Amniotic epithelial cell (primary cell): ENCODE measurements around the gene ZFY.
"Not testable (repeated sequence)": the region's sequence is repeated elsewhere in the genome, so short reads cannot be mapped to it uniquely, and the experiment has no call there.

Experiments used
- DNase-seq: peaks from one replicate; pipeline ENCODE4 v3.0.0-alpha.2; 2010; ENCODE audit warnings: low read depth

The ZFY gene

DNA sequence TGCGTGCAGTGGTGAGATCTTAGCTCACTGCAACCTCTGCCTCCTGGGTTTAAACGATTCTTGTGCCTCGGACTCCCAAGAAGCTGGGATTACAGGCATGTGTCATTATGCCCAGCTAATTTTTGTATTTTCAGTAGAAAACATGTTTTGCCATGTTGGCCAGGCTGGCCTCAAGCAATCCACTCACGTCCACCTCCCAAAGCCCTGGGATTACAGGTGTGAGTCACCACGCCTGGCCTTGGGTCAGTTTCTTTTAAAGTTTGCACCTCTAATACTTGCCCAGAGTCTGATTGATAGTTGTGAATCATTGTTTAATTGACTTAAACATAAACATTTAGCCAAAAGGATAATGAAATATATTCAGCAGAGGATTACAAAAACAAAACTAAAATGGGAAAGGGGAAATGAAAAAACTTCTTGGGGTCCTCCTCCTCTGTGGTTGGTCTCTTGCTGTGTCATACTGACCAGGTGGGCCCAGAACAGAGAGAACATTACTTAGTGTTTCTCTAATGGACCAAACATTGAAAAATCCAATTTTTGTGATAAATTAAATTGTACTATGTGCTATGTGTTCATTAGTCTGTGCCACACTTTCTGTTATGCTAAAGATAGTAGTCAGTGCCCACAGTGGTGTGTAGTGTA, 38.0 kb downstream of the ZFY start:
- DNase-seq = peak; percentile 61

DNA sequence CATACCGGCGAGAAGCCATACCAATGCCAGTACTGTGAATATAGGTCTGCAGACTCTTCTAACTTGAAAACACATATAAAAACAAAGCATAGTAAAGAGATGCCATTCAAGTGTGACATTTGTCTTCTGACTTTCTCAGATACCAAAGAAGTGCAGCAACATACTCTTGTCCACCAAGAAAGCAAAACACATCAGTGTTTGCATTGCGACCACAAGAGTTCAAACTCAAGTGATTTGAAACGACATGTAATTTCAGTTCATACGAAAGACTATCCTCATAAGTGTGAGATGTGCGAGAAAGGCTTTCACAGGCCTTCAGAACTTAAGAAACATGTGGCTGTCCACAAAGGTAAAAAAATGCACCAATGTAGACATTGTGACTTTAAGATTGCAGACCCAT, 44.1 kb downstream of the ZFY start:
- no peak for DNase-seq

GRCh38 chrY:2984491-2984890, 49.3 kb downstream of the ZFY start:
- DNase-seq = no peak

DNA sequence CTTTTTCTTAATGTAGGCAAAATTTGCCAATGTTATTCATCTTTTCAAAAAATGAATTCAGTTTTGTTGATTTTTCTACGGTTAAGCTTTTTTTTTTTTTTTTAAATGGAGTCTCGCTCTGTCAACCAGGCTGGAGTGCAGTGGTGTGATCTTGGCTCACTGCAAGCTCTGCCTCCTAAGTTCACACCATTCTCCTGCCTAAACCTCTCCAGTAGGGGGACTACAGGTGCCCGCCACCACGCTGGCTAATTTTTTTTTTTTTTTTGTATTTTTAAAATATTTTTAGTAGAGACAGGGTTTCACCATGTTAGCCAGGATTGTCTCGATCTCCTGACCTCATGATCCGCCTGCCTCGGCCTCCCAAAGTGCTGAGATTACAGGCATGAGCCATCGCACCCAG, 52.0 kb downstream of the ZFY start:
- DNase-seq = not testable (repeated sequence)

- not testable (repeated sequence) for DNase-seq
Observed at GRCh38 chrY:2997369-2997768, 62.2 kb downstream of the ZFY start.

GRCh38 chrY:3002190-3002589, 67.0 kb downstream of the ZFY start:
- DNase-seq = no peak

- DNase-seq = no peak
Observed at GRCh38 chrY:3002680-3003515, 67.7 kb downstream of the ZFY start.

- no peak for DNase-seq
Observed at GRCh38 chrY:3003516-3003830, 68.3 kb downstream of the ZFY start.

GRCh38 chrY:3003846-3004245, 68.7 kb downstream of the ZFY start:
- DNase-seq = peak; percentile 26

DNA sequence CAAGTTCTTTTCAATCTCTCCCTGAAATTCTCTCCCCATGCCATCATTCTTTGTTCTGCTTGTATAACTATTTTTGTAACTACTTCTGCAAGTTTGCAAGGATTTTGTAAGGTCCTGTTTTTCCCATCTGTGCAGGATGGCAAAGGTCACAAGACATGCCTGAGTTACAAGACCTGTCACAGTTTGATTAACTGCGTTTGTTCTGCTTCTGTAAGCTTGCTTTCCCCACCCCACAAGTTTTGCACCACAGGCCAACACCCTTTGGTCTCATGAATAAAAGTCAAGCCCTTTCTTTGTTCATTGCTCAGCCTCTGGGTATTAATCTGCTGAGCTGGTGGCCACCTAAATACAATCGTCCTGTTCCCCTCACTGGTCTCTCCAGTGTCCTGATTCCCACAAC, 70.8 kb downstream of the ZFY start:
- DNase-seq = not testable (repeated sequence)

GRCh38 chrY:3007967-3008366, 72.8 kb downstream of the ZFY start:
- no peak for DNase-seq

DNA sequence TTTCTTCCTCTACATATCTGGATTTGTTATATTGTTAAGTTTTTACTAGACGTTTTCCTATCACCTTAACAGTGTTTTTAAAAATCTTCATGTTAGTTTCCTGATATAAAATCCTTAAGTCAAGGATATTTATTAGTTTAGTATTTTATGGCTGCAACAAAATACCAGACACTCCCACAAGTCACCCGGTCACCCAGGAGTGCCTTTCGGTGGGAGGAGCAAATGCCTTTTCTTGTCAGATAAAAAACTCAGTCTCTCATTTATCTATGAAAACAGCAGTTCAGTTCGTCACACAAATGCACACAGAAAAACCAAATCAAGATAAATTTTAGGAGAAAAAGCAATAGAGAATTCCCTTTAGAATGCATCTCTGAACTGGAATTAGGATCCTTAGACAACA, 77.0 kb downstream of the ZFY start:
- no peak for DNase-seq

GRCh38 chrY:3016594-3016993, 81.4 kb downstream of the ZFY start:
- DNase-seq = no peak

DNA sequence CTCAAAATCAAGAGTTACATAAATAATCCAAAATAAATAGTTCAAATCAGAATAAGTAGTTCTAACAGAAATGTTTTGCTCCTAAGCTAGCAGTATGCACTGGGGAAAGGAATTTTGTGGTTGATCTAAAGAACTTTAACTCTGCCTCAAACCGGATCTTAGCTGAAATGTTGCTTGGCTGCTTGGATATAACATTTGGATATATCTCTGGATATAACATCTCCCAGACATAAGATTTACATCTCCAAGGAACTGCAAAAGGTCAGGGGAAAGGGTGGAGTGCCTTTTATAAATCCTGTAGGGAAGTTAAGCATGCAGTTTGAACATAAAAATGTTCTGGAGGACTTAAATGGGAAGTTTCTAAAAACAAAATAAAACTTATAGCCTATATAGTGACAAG, 83.4 kb downstream of the ZFY start:
- no peak for DNase-seq

- DNase-seq = no peak
Observed at GRCh38 chrY:3019584-3019983, 84.4 kb downstream of the ZFY start.

DNA sequence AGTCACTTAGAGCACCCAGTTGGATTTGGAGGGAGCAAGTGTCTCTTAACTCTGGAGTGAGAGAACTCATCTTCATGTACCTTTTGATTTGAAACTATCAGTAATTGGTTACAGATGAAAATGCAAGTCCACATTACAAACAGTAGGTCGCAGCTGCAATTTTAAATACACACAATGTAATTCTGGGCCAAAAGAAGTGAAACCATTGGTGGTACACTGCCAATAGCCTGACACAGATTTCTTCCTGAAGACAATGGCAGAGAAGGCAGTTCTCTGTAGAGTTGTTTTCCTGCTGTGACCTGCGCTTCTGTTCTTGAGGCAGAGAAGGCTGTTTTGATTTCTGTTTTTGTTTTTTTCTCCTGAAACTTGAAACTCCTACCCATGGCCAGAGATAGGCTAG, 86.0 kb downstream of the ZFY start:
- no peak for DNase-seq

DNA sequence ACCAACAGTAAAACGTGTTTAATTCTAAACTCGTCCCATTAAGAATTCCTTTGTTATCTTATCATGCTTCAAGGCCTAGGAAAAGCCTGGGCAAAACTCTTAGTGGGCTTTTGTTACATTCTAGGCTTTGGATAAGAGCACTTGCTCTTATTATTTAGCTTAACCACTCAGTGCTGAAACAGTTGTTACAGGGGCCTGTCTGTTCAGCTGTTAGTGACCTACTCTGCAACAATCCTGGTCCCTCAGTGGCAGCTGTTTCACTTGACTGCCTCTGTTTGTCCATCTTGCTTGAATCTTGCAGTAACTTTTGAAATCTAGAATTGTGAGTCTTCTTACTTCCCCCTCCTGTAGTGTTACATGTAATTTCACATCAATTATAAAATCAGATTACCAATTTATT, 88.4 kb downstream of the ZFY start:
- no peak for DNase-seq

- no peak for DNase-seq
Observed at GRCh38 chrY:3025357-3025756, 90.2 kb downstream of the ZFY start.
